ENCODE measurements around the gene RALBP1. TPM values are rescaled to one million over a fixed set of nuclear protein-coding genes. Genes with fewer than 3 reads are reported as not detected.

The RALBP1 gene
- total and polyA plus RNA-seq, 3 donors from 2014 or later = 23.6 to 59.8 (median 46.3) TPM

- 43 to 49% methylated on average over 16 to 27 of the region's 27 CpGs for WGBS, 2 donors
- Histone ChIP-seq H3K27ac (peak overlapping the region in 1 of 2 donors; percentile 66), H3K36me3 (ENCODE audit: low read depth, missing control alignments) (no peaks in the 10 kb centered on the region), H3K9me3 (no peaks in the 10 kb centered on the region), H3K27me3 (no peaks in the 10 kb centered on the region), H3K4me1 (peaks cover 6% of the 10 kb centered on the region), H3K4me3 (no peak overlapping the region)
- TF ChIP-seq CTCF (IDR thresholded peaks at IDR 0.05) (no peak), POLR2A (IDR thresholded peaks at IDR 0.05) (no peak)
- peak; percentile 78 for DNase-seq
- intact Hi-C loops (cut with DNase I; ENCODE audit: low total_unique reads) = no loop called here
Measured at GRCh38 chr18:9535430-9535991, 60.2 kb downstream of the RALBP1 start.

- Histone ChIP-seq H3K4me3 (no peak overlapping the region), H3K4me1 (peaks cover 6% of the 10 kb centered on the region), H3K36me3 (ENCODE audit: low read depth, missing control alignments) (no peaks in the 10 kb centered on the region), H3K27ac (peak overlapping the region in 1 of 2 donors; percentile 66), H3K9me3 (no peaks in the 10 kb centered on the region), H3K27me3 (no peaks in the 10 kb centered on the region)
- no peak for DNase-seq
- WGBS, 2 donors = 88 to 90% methylated on average over 16 to 24 of the region's 24 CpGs
- intact Hi-C loops (cut with DNase I; ENCODE audit: low total_unique reads) = no loop called here
- TF ChIP-seq POLR2A (IDR thresholded peaks at IDR 0.05) (no peak), CTCF (IDR thresholded peaks at IDR 0.05) (no peak)
Measured at GRCh38 chr18:9536354-9537152, 61.2 kb downstream of the RALBP1 start.

GRCh38 chr18:9537677-9538076 lies 62.4 kb downstream of the RALBP1 start:
- H3K9me3 ChIP-seq = no peaks in the 10 kb centered on the region
- no peak for TF ChIP-seq CTCF (IDR thresholded peaks at IDR 0.05)
- no peak for TF ChIP-seq POLR2A (IDR thresholded peaks at IDR 0.05)
- no peak for DNase-seq
- no peaks in the 10 kb centered on the region for H3K27me3 ChIP-seq
- H3K36me3 ChIP-seq (ENCODE audit: low read depth, missing control alignments) = no peaks in the 10 kb centered on the region
- H3K4me1 ChIP-seq = peaks cover 6% of the 10 kb centered on the region
- 33 to 34% methylated on average over 3 to 6 of the region's 6 CpGs for WGBS, 2 donors
- intact Hi-C loops (cut with DNase I; ENCODE audit: low total_unique reads) = no loop called here
- H3K4me3 ChIP-seq = no peak overlapping the region
- H3K27ac ChIP-seq = no peak overlapping the region

GRCh38 chr18:9539283-9539682 lies 64.0 kb downstream of the RALBP1 start:
- Histone ChIP-seq H3K27me3 (no peaks in the 10 kb centered on the region), H3K36me3 (ENCODE audit: low read depth, missing control alignments) (no peaks in the 10 kb centered on the region), H3K9me3 (no peaks in the 10 kb centered on the region), H3K27ac (no peak overlapping the region), H3K4me3 (no peak overlapping the region), H3K4me1 (peaks cover 6% of the 10 kb centered on the region)
- DNase-seq = no peak
- intact Hi-C loops (cut with DNase I; ENCODE audit: low total_unique reads) = no loop called here
- TF ChIP-seq CTCF (IDR thresholded peaks at IDR 0.05) (no peak), POLR2A (IDR thresholded peaks at IDR 0.05) (no peak)
- WGBS, 2 donors = 94% methylated on average over 6 of the region's 6 CpGs

Measured in testis (tissue), 3 donors.